Common myeloid progenitor, CD34-positive (primary cell): ENCODE measurements around the gene TRAPPC5.

Experiments used
- CTCF ChIA-PET: fragments of 350-600 bp; sonication (Branson Sonifier 250); formaldehyde crosslinking; loops from one replicate; lab custom pipeline; 2021; ENCODE audit warnings: antibody characterized with exemption; lab: Charles Lee
- POLR2A ChIA-PET: fragments of 350-600 bp; sonication (Branson Sonifier 250); formaldehyde crosslinking; loops from one replicate; lab custom pipeline; 2021; ENCODE audit warnings: antibody characterized with exemption; lab: Charles Lee
- DNase-seq, 3 donors: peaks; one replicate each; pipeline versions ENCODE4 v3.0.0 to v3.0.0-alpha.2; 2013
- H3K27ac ChIP-seq, 2 experiments: 1 replicate in 1 of 2; 2 replicates in 1 of 2; pipeline ENCODE4 v1.7.0; 2013; ENCODE audit warnings: inconsistent platforms in 2 of 2, low read length in 2 of 2, mild to moderate bottlenecking in 2 of 2, low read depth in 1 of 2, moderate library complexity in 1 of 2; ENCODE audit not compliant: severe bottlenecking in 2 of 2, insufficient read depth in 1 of 2, poor library complexity in 1 of 2
- H3K27me3 ChIP-seq, 5 experiments: replicated peaks in 2 of 5; 1 replicate in 3 of 5; 2 replicates in 2 of 5; pipeline versions ENCODE4 v1.6.1 to v1.7.0; 2013; ENCODE audit warnings: low read length in 4 of 5, mild to moderate bottlenecking in 2 of 5, moderate library complexity in 2 of 5, inconsistent platforms in 1 of 5; ENCODE audit not compliant: insufficient read depth in 5 of 5, control insufficient read depth in 4 of 5
- H3K36me3 ChIP-seq, 4 experiments: 1 replicate in 2 of 4; 2 replicates in 2 of 4; pipeline versions ENCODE4 v1.6.1 to v1.7.0; 2013; ENCODE audit warnings: low read length in 3 of 4, control low read depth in 1 of 4, mild to moderate bottlenecking in 1 of 4; ENCODE audit not compliant: control insufficient read depth in 4 of 4, insufficient read depth in 4 of 4
- H3K4me1 ChIP-seq, 4 experiments: 1 replicate in 3 of 4; 2 replicates in 1 of 4; pipeline versions ENCODE4 v1.6.1 to v1.7.1; 2013; ENCODE audit warnings: low read length in 3 of 4, mild to moderate bottlenecking in 3 of 4, control low read depth in 1 of 4, inconsistent platforms in 1 of 4, moderate library complexity in 1 of 4; ENCODE audit not compliant: control insufficient read depth in 4 of 4, insufficient read depth in 4 of 4; ENCODE audit errors: control extremely low read depth in 1 of 4
- H3K4me3 ChIP-seq, 7 experiments: 1 replicate in 4 of 7; 2 replicates in 3 of 7; pipeline versions ENCODE4 v1.5.1 to v1.7.0; 2013; ENCODE audit warnings: mild to moderate bottlenecking in 7 of 7, low read length in 6 of 7, moderate library complexity in 6 of 7, inconsistent platforms in 2 of 7, low read depth in 2 of 7, control low read depth in 1 of 7; ENCODE audit not compliant: insufficient read depth in 4 of 7, control insufficient read depth in 1 of 7; ENCODE audit errors: extremely low read depth in 1 of 7
- H3K9me3 ChIP-seq, 5 experiments: 1 replicate in 4 of 5; 2 replicates in 1 of 5; pipeline versions ENCODE4 v1.6.1 to v1.7.1; 2013; ENCODE audit warnings: low read length in 4 of 5, mild to moderate bottlenecking in 2 of 5, inconsistent platforms in 1 of 5, low read depth in 1 of 5, moderate library complexity in 1 of 5; ENCODE audit not compliant: control insufficient read depth in 4 of 5, insufficient read depth in 2 of 5; ENCODE audit errors: control extremely low read depth in 1 of 5
- WGBS: methylation state at CpG from one replicate; pipeline ENCODE4 v1.1.5; 2013; ENCODE audit not compliant: insufficient coverage; 5-methylcytosine and 5-hydroxymethylcytosine counted together

Gene TRAPPC5

DNA sequence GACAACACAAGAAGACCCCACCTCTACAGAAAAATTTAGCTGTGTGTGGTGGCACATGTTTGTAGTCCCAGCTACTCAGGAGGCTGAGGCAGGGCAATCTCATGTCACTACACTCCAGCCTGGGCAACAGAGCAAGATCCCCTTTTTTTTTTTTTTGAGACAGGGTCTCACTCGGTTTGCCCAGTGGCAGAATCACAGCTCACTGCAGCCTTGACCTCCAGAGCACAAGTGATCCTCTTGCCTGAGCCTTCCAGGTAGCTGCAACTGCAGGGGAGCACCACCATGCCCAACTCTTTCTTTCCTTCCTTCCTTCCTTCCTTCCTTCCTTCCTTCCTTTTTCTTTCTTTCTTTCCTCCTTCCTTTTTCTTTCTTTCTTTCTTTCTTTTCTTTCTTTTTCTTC, 55.5 kb downstream of the TRAPPC5 start:
- Histone ChIP-seq H3K27ac (no peak overlapping the region), H3K36me3 (no peaks in the 10 kb centered on the region), H3K9me3 (no peaks in the 10 kb centered on the region), H3K4me1 (peaks cover 0 to 6% (median 3%) of the 10 kb centered on the region in 4 experiments), H3K4me3 (no peak overlapping the region), H3K27me3 (peaks cover 0 to 23% (median 6%) of the 10 kb centered on the region in 5 experiments)
- POLR2A ChIA-PET, result no interaction called here
- CTCF ChIA-PET, result interaction anchor here (1.6 kb wide), 1 partner anchor 11 kb away, joined by 7 read pairs; the partner anchor contains the start of gene CD209
- DNase-seq, result no peak
- no CpG with 5 or more reads among the region's 1 CpG for WGBS

DNA sequence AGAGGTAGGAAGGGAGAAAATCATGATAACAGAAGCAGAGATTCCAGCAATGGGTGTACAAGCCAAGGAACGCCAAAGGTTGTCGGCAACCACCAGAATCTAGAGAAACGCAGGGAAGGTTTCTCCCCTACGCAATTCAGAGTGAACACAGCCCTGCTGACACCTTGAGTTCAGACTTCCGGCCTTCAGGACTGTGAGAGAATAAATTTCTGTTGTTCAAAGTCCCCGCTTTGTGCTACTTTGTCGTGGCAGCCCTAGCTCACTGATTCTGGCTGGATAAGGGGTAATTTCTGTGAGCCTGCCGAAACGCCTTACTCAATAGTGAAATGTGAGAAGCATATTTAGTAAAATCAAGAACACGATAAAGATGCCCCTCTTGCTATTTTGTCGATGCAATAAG, 56.6 kb downstream of the TRAPPC5 start:
- Histone ChIP-seq H3K9me3 (no peaks in the 10 kb centered on the region), H3K36me3 (no peaks in the 10 kb centered on the region), H3K4me1 (peaks cover 0 to 6% (median 3%) of the 10 kb centered on the region in 4 experiments), H3K27ac (no peak overlapping the region), H3K27me3 (peaks cover 0 to 17% (median 0%) of the 10 kb centered on the region in 5 experiments), H3K4me3 (no peak overlapping the region)
- ChIA-PET CTCF (no interaction called here), POLR2A (no interaction called here)
- WGBS, result 93% methylated on average over 11 of the region's 11 CpGs
- DNase-seq, result no peak
